Caki2 (cell line): ENCODE measurements around the gene COL20A1. TPM values are rescaled to one million over a fixed set of nuclear protein-coding genes. Genes with fewer than 3 reads are reported as not detected.

ENCODE experiments used
- DNase-seq: peaks from one replicate; pipeline ENCODE4 v3.0.0-alpha.2; 2015; ENCODE audit warnings: low read depth
- in situ Hi-C: cut with HindIII; loops from 2 replicates; pipeline ENCODE4 v1.10.0; 2016; ENCODE audit warnings: low sequenced_read_pairs, low pct_unique_long_range_greater_than_20kb, mixed read lengths
- total RNA-seq: library from RNA; depleted of rRNA; stranded (reverse); fragments of >200 nt; shearing (Covaris generic); gene quantifications from 2 replicates; pipeline ENCODE4 v1.2.3, GENCODE V29; 2014; ENCODE audit warnings: low replicate concordance

COL20A1 gene
- total RNA-seq, 1 experiment from 2014 or later: 0.14 TPM

GRCh38 chr20:63286781-63287696 lies 5.9 kb upstream of the COL20A1 start:
- in situ Hi-C loops: loop anchor here (25.0 kb wide), 2 partner anchors 100 to 300 kb away; no protein-coding TSS in a partner anchor
- DNase-seq: no peak

DNA sequence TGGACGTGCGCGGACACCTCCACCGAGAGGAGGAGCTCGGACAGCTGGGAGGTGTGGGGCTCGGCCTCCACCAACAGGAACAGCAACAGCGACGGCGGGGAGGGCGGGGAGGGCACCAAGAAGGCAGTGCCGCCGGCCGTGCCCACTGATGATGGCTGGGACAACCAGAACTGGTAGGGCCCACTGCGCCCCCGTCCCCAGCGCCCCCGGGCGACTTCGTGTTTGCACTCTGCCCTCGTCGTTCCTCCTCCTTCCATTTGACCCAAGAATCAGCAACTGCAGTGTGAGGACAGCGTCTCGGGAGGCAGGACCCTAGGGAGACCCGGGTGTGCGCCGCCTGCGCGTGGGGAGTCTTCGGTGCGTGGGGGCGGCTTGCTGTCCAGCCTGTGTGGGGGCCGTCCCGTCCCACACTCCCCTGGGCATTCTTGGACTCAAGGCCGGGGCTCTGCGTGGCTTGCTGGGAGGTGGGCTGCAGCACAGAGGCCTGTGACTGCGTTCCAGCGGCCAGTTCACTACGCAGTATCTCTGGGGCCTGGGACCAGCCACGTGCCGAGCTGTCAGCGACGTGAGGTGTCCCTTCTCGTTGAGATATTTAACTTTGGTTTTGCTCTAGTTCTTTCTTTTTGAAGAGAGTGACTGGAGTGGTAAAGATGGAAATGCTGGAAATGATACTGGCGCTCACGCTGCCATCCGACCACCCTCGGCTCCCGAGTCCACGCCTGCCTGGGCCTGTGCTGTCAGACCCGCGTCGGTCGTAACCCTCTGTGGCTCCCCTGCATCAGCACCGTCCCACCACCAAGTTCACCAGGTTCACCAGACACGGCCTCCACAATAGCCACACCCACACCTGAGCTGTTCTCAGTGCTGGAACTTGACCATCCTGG lies 5.0 kb upstream of the COL20A1 start:
- in situ Hi-C loops: loop anchor here (25.0 kb wide), 2 partner anchors 99 to 299 kb away; no protein-coding TSS in a partner anchor

DNA sequence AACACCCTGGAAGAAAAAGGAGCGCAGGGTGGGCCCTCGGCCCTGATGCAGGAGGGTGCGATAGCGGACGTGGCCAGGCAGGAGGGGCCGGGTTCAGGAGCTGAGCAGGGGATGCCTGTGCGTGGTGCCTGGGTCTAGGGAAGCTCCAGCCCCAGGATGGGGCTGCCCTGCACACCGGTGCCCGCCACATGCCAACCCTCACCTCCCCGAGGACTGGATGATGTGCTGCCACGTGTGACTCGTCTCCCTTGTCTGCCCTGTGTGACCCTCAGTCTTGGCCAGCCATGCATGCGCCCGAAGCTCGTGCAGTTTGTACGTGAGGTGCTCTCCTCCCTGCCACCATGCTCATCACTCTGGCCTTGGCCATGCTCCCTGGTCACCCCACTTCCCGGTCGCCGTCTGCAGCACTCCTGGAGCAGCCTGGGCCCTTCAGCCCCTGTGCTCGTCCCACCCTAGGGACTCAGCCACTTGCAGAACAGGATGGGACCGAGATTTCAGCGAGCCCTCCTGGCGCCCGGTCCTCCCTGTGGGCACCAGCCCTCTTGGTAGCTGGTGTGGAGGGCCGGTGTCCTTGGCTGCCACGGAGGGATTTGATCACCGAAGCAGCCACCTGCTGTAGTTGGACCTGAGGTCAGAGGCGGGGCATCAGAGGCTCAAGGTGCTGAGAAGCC lies 4.3 kb upstream of the COL20A1 start:
- in situ Hi-C loops: loop anchor here (25.0 kb wide), 2 partner anchors 99 to 299 kb away; no protein-coding TSS in a partner anchor
- DNase-seq: no peak

More for the DNA sequence above, 5.0 kb upstream of the COL20A1 start:
- DNase-seq: no peak

DNA sequence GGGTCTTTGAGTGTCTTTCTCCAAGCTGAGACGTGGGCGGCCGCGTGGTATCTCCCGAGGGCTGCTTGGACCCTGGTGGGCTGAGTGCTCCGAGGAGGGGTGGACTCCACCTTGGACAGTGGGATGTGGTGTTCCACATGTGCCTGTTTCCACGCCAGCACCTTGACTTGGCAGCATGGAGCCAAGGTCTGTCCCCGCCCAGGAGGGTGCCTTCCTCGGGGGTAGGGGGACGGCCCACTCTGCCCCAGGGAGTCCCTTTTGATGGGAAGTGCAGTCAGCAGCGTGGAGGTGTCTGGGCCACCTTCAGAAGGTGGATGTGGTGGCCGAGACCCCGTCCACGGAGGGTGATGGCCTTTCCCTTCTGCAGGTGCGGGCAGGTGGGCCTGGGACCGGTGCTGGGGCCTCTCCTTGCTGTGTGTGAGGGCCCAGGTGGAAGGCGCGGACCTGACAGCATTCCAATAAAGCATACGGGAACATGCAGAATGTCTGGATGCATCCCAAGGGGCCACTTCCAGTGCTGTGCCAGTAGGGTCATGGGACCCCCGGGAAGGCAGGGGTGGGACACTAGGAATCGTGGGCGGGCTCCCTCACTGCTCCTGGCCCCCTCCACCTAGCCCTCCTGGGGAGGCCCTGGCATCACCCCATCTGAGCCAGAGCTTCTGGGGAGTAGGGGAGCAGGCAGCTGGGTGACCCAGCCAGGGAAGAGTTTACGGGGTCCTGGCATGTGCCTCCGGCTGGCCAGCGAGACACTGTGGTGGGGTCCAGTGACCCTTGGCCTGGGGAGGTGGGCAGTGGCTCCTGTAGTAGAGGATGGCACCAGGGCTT lies 3.5 kb upstream of the COL20A1 start:
- in situ Hi-C loops: loop anchor here (25.0 kb wide), 2 partner anchors 98 to 298 kb away; no protein-coding TSS in a partner anchor
- DNase-seq: no peak

DNA sequence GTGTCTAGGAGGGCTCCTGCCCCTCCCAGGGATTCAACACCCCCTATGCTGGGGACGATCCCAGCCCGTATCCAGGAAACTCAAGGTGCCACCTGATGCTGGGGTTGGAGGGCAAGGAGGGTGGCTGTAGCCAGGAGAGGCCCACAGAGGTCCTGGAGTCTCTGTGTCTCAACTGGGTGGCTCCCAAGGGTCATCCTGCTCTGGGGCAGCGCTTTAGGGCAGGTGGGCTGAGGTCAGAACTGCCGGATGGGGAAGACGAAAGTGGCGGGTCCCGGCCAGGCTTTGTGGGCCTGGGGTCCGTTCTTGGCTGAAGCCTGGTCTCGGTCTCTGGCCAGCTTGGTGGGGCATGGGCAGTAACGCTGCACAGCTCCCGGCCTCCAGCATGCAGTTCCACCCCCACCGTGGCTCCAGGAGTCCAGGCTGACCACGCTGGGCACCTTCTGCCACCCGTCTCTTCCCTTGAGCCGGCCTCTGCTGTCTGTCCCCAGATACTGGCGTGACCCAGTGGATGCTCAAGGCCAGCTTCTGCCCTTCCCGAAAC lies 2.8 kb upstream of the COL20A1 start:
- no peak for DNase-seq
- in situ Hi-C loops: loop anchor here (25.0 kb wide), 2 partner anchors 97 to 297 kb away; no protein-coding TSS in a partner anchor

DNA sequence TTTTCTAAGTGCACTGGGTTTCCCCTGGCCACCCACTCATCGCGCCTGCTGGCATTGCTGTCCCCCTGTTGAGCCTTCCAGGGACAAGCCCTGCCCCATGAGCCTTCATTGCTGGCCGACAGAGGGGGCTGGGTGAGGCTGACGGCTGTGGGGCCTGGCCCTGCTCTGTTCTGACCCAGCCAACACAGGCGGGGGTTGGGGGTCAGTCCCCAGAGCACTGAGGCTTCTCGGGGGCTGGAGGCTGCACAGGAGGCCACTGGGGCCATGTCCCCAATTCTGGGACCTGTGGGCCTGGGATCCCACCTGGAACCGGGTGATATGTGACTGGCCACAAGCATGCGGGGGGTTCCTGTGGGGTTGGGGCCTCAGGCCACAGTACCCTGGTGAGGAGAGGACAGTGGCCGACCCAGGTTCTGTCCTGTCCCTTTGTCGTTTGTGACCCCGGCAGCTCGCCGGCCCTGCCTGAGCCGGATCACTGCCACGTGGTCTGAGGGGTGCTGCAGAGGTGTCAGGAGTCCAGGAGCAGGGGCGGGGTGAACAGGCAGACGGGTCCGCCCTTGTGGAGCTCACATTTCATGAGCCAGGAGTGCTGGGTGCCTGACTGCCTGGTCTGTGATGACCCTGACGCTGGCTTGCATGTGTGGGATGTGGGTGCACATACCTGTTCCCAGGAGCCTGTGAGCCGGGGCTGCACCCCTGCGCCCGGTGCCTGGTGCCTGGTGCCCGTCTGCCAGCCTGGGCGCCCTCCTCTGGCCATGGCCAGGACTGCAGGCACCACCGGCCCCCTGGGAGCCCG lies 2.1 kb upstream of the COL20A1 start:
- in situ Hi-C loops: loop anchor here (25.0 kb wide), 2 partner anchors 96 to 296 kb away; no protein-coding TSS in a partner anchor
- no peak for DNase-seq

- in situ Hi-C loops: loop anchor here (25.0 kb wide), 2 partner anchors 95 to 295 kb away; no protein-coding TSS in a partner anchor
- DNase-seq: no peak
Observed at GRCh38 chr20:63291811-63292210, 1.2 kb upstream of the COL20A1 start.

- in situ Hi-C loops: loop anchor here (25.0 kb wide), 2 partner anchors 95 to 295 kb away; no protein-coding TSS in a partner anchor
- DNase-seq: no peak
Observed at GRCh38 chr20:63292292-63292701, 689 bp upstream of the COL20A1 start.

- in situ Hi-C loops: loop anchor here (25.0 kb wide), 2 partner anchors 94 to 294 kb away; no protein-coding TSS in a partner anchor
- DNase-seq: no peak
Observed at GRCh38 chr20:63293456-63293855, 470 bp downstream of the COL20A1 start.

- DNase-seq: no peak
- in situ Hi-C loops: loop anchor here (25.0 kb wide), 2 partner anchors 93 to 293 kb away; no protein-coding TSS in a partner anchor
Observed at GRCh38 chr20:63293871-63294535, 1.0 kb downstream of the COL20A1 start.

DNA sequence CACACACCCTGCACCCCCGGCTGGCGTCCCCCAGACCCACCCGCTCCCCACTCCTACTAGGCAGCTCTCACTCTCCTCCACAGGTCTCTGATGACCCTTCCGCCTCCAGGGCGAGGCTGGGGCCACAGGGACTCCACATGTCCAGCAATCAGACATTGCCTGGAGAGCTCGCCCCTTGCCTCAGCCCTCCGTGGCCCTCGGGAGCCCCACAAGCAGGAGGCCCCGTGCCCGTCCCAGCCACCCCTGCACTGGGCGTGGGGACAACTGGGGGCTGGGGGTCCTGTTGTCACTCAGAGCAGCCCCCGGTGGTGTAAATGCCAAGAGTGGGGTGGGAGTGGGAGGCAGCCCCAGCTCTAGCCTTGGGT lies 1.5 kb downstream of the COL20A1 start:
- in situ Hi-C loops: loop anchor here (25.0 kb wide), 2 partner anchors 93 to 293 kb away; no protein-coding TSS in a partner anchor
- DNase-seq: no peak

DNA sequence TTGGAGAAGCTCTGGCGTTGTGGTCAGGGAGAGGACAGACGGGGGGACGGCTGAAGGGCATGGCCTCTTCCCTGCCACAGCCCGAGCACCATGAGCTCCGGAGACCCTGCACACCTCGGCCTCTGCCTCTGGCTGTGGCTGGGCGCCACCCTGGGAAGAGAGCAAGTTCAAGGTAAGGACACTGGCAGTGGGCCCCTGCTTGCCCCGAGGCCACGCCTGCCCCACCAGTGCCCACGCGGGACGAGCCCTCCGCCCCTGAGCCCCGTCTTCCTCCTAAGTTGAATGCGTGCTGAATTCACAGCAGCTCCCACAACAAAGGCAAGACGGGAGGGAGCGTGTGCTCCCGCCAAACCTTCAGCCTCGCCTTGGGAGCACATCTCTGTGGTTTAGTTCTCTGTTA lies 2.0 kb downstream of the COL20A1 start:
- in situ Hi-C loops: loop anchor here (25.0 kb wide), 2 partner anchors 92 to 292 kb away; no protein-coding TSS in a partner anchor
- DNase-seq: no peak

DNA sequence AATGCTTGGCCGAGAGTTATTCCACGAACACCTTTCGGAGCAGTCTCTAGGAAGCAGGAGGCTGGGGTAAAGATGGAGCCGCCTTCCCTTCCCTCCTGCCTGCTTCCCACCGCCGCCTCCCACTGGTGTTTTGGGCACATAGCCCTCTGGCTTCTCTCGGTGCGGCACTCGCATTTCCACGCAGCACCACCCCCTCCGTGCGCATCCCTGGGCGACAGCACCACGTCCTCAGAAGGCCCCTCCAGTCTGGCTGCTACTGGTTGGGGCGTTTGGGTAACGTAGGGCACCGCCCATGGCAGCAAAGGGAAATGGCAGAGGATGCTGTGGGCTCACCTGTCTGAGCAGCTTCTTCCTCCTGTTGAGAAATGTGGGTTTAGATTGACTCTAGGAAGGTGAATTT lies 2.4 kb downstream of the COL20A1 start:
- in situ Hi-C loops: loop anchor here (25.0 kb wide), 2 partner anchors 92 to 292 kb away; no protein-coding TSS in a partner anchor
- DNase-seq: no peak

DNA sequence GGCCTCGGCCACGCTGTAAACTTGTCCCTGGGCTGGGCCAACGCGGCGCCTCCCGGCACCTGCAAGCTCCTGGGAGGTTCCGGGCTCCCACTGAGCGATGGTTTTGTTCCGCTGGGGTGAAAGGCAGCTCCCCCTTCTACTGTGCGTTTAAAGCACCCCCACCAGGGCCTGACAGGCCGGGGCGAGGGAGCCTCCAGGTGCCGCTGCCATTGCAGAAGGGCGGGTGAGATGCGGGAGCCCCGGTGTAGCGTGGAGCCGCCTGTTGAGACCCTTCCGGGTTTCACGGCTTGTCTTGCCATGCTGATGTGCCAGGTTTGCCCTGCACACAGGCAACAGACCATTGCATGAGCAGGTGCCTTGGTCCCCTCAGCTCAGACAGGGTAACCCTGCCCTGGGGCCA lies 2.9 kb downstream of the COL20A1 start:
- in situ Hi-C loops: loop anchor here (25.0 kb wide), 2 partner anchors 91 to 291 kb away; no protein-coding TSS in a partner anchor
- no peak for DNase-seq
